AG08396 (cell line): ENCODE results near the gene LHX5.

Source experiments
- DNase-seq: peaks from one replicate; pipeline ENCODE4 v3.0.0; 2012; ENCODE audit warnings: low spot score, mixed read lengths

LHX5 gene

GRCh38 chr12:113439301-113439597 lies 32.4 kb downstream of the LHX5 start:
- no peak for DNase-seq

- DNase-seq, result no peak
Measured at GRCh38 chr12:113438523-113439300, 33.0 kb downstream of the LHX5 start.

GRCh38 chr12:113437729-113438100 lies 34.0 kb downstream of the LHX5 start:
- DNase-seq, result no peak

GRCh38 chr12:113436993-113437728 lies 34.5 kb downstream of the LHX5 start:
- no peak for DNase-seq

- no peak for DNase-seq
Measured at GRCh38 chr12:113436586-113436985, 35.1 kb downstream of the LHX5 start.

- DNase-seq, result no peak
Measured at GRCh38 chr12:113435367-113435766, 36.3 kb downstream of the LHX5 start.

GRCh38 chr12:113432986-113433385 lies 38.7 kb downstream of the LHX5 start:
- no peak for DNase-seq

GRCh38 chr12:113428482-113428881 lies 43.2 kb downstream of the LHX5 start:
- DNase-seq, result no peak

- no peak for DNase-seq
Measured at GRCh38 chr12:113427882-113428281, 43.8 kb downstream of the LHX5 start.

GRCh38 chr12:113425960-113426453 lies 45.7 kb downstream of the LHX5 start:
- no peak for DNase-seq

GRCh38 chr12:113424915-113425823 lies 46.5 kb downstream of the LHX5 start:
- DNase-seq, result peak; percentile 68

GRCh38 chr12:113424456-113424855 lies 47.2 kb downstream of the LHX5 start:
- no peak for DNase-seq

- no peak for DNase-seq
Measured at GRCh38 chr12:113422886-113423669, 48.6 kb downstream of the LHX5 start.

GRCh38 chr12:113422030-113422885 lies 49.4 kb downstream of the LHX5 start, which contains the start of gene SDSL:
Gene SDSL, plus strand, starts transcription at chr12:113422380. Its CDS starts 5,603 bp downstream, at chr12:113427983.
- peak; percentile 82 for DNase-seq

GRCh38 chr12:113420996-113421595 lies 50.6 kb downstream of the LHX5 start:
- DNase-seq, result no peak

GRCh38 chr12:113418213-113418879 lies 53.3 kb downstream of the LHX5 start:
- no peak for DNase-seq

- DNase-seq, result no peak
Measured at GRCh38 chr12:113416091-113416754, 55.4 kb downstream of the LHX5 start.

- DNase-seq, result no peak
Measured at GRCh38 chr12:113414519-113415038, 57.1 kb downstream of the LHX5 start.

- no peak for DNase-seq
Measured at GRCh38 chr12:113413488-113413939, 58.2 kb downstream of the LHX5 start.
